Dermis microvascular lymphatic vessel endothelial cell (primary cell): Measurements from ENCODE around the gene MXD4. TPM values are rescaled to one million over a fixed set of nuclear protein-coding genes. Genes with fewer than 3 reads are reported as not detected.
"Not testable (repeated sequence)": the region's sequence is repeated elsewhere in the genome, so short reads cannot be mapped to it uniquely, and the experiment has no call there.

Source experiments
- DNase-seq, 2 donors: peaks; one replicate each; pipeline versions ENCODE4 v3.0.0 to v3.0.0-alpha.2; 2010; ENCODE audit warnings: low read depth in 2 of 2
- total RNA-seq: library from RNA; depleted of rRNA; stranded (reverse); fragments of >200 nt; gene quantifications from 2 replicates; pipeline ENCODE4 v1.2.1, GENCODE V29; 2014

The MXD4 gene
- total RNA-seq, 1 donor from 2014 or later, result 48.7 TPM

- not testable (repeated sequence) for DNase-seq
Measured at GRCh38 chr4:2221378-2221777, 40.5 kb downstream of the MXD4 start.

GRCh38 chr4:2220016-2220630, 41.8 kb downstream of the MXD4 start:
- peak; percentile 55 to 69 for DNase-seq

GRCh38 chr4:2219233-2219760, 42.6 kb downstream of the MXD4 start:
- DNase-seq, result no peak

GRCh38 chr4:2218436-2218835, 43.5 kb downstream of the MXD4 start:
- DNase-seq, result no peak

GRCh38 chr4:2217726-2218125, 44.2 kb downstream of the MXD4 start:
- no peak for DNase-seq

GRCh38 chr4:2212831-2213230, 49.1 kb downstream of the MXD4 start:
- no peak for DNase-seq

- not testable (repeated sequence) for DNase-seq
Measured at GRCh38 chr4:2202789-2203188, 59.1 kb downstream of the MXD4 start.

Other genes with a start within 250 kb of the MXD4 start
- gene NAT8L, start 202.8 kb downstream of the MXD4 start, total RNA-seq, result under 0.01 TPM in 2 replicates
- gene HAUS3, start 20.0 kb downstream of the MXD4 start, total RNA-seq, result 5.8 and 7.0 TPM in 2 replicates
- 1.9 TPM in 2 replicates for gene POLN, start 20.0 kb downstream of the MXD4 start, total RNA-seq
- 1.8 and 3.5 TPM in 2 replicates for gene ZFYVE28, start 156.5 kb upstream of the MXD4 start, total RNA-seq
- gene CFAP99, start 156.8 kb upstream of the MXD4 start, total RNA-seq, result not detected in 2 replicates
- 31.1 and 36.9 TPM in 2 replicates for gene RNF4, start 207.0 kb upstream of the MXD4 start, total RNA-seq